Mucosa of descending colon (tissue), 3 donors: ENCODE results near the gene IFNGR1. TPM values are rescaled to one million over a fixed set of nuclear protein-coding genes. Genes with fewer than 3 reads are reported as not detected.
A peak's percentile ranks its signal among the peaks of the same experiment; 100 is the strongest.

Experiments
- ATAC-seq: fragments of 200-7000 bp; cut with Tn5 transposase; one replicate; pipeline ENCODE4 v1.9.1; 2020; ENCODE audit warnings: mild to moderate bottlenecking, moderate library complexity
- DNase-seq, 3 donors: peaks; one replicate each; pipeline ENCODE4 v3.0.0-alpha.2; 2020
- H3K36me3 ChIP-seq: fragments of 200-600 bp; one replicate; pipeline ENCODE4 v1.8.0; 2021; ENCODE audit warnings: low read depth, mild to moderate bottlenecking
- H3K4me1 ChIP-seq: fragments of 200-600 bp; one replicate; pipeline ENCODE4 v1.8.0; 2021; ENCODE audit warnings: low read depth, mild to moderate bottlenecking
- H3K4me3 ChIP-seq: fragments of 200-600 bp; one replicate; pipeline ENCODE4 v1.8.0; 2021; ENCODE audit warnings: mild to moderate bottlenecking
- H3K9me3 ChIP-seq: fragments of 200-600 bp; one replicate; pipeline ENCODE4 v1.8.0; 2021; ENCODE audit warnings: mild to moderate bottlenecking
- CTCF ChIP-seq: fragments of 200-600 bp; IDR thresholded peaks from one replicate; pipeline ENCODE4 v1.8.0; 2022; ENCODE audit warnings: antibody characterized with exemption, mild to moderate bottlenecking
- intact Hi-C, 2 donors: fragments of 100-400 bp; cut with DNase I in 1 of 2; cut with micrococcal nuclease in 1 of 2; formaldehyde crosslinking; loops; one replicate each; pipeline versions ENCODE4 v1.11.0 to v1.11.1; 2022; cut with DNase I, micrococcal nuclease
- long read RNA-seq, 2 donors: library from polyadenylated mRNA; unstranded; transcript quantifications; one replicate each; pipeline ENCODE4 v2.0.0, GENCODE V29; 2019 to 2021
- total RNA-seq, 3 donors: library from RNA; stranded (reverse); fragmentation: NEBNext Ultra II Directional in 2 of 3; extraction: Animal tissue kit (Norgen Biotek cat#: 25700) in 2 of 3; gene quantifications; one replicate each; pipeline versions ENCODE4 v1.2.1 to v1.2.4, GENCODE V29; 2021 to 2023
- donor health status: DM: no; HTN: no; CAD: no; lungs with moderate emphysema.
- donor health status: DM: no; HTN: no; CAD: no.
- donor health status: DM: no; HTN: yes; CAD: no.

IFNGR1 gene
- 100 to 1,000 TPM in 1 of 3 donors, 10 to 100 TPM in 2; 77.1 to 133 (median 97.6) TPM for total RNA-seq
- long read RNA-seq, donor 1, transcript IFNGR1-201 (7 exons, 2,139 nt): major isoform, 147 of 161 reads
- long read RNA-seq, donor 1, partial matches to known transcripts: 5 of 161 reads
- long read RNA-seq, donor 1, other reads (novel, unspliced or antisense): 9 of 161 reads
- long read RNA-seq, donor 2, transcript IFNGR1-201 (7 exons, 2,139 nt): major isoform, 138 of 164 reads
- long read RNA-seq, donor 2, partial matches to known transcripts: 8 of 164 reads
- long read RNA-seq, donor 2, other reads (novel, unspliced or antisense): 15 of 164 reads

GRCh38 chr6:137218917-137219663 is at the start of gene IFNGR1:
IFNGR1 (minus strand) TSS chr6:137219385; CDS start chr6:137219327, 58 bp downstream.
- DNase-seq: peak; percentile 98 to 99 (median 99)
- intact Hi-C loops: no loop called here
- TF ChIP-seq CTCF: no peak
- Histone ChIP-seq H3K9me3 (no peaks in the 10 kb centered on the region), H3K36me3 (no peaks in the 10 kb centered on the region), H3K4me3 (peak within 1 kb of the TSS; percentile 95), H3K4me1 (peaks cover 22% of the 10 kb centered on the region)
- peak; percentile 95 for ATAC-seq

- Histone ChIP-seq H3K9me3 (no peaks in the 10 kb centered on the region), H3K36me3 (no peaks in the 10 kb centered on the region), H3K4me1 (no peaks in the 10 kb centered on the region), H3K4me3 (no peak overlapping the region)
- DNase-seq (no peak), ATAC-seq (no peak)
- TF ChIP-seq CTCF: no peak
- intact Hi-C loops: no loop called here
Measured at GRCh38 chr6:137268911-137269310, 49.7 kb upstream of the IFNGR1 start.

GRCh38 chr6:137266309-137266586 is 47.1 kb upstream of the IFNGR1 start:
- Histone ChIP-seq H3K9me3 (no peaks in the 10 kb centered on the region), H3K4me3 (no peak overlapping the region), H3K4me1 (peaks cover 4% of the 10 kb centered on the region), H3K36me3 (no peaks in the 10 kb centered on the region)
- intact Hi-C loops: no loop called here
- TF ChIP-seq CTCF: no peak
- ATAC-seq (no peak), DNase-seq (no peak)

GRCh38 chr6:137265561-137266308 is 46.5 kb upstream of the IFNGR1 start:
- Histone ChIP-seq H3K4me1 (peaks cover 5% of the 10 kb centered on the region), H3K36me3 (no peaks in the 10 kb centered on the region), H3K4me3 (no peak overlapping the region), H3K9me3 (no peaks in the 10 kb centered on the region)
- no peak for TF ChIP-seq CTCF
- DNase-seq (no peak), ATAC-seq (no peak)
- intact Hi-C loops: no loop called here

GRCh38 chr6:137264311-137265075 is 45.3 kb upstream of the IFNGR1 start:
- ATAC-seq: no peak
- DNase-seq: no peak
- Histone ChIP-seq H3K36me3 (no peaks in the 10 kb centered on the region), H3K9me3 (no peaks in the 10 kb centered on the region), H3K4me3 (no peak overlapping the region), H3K4me1 (peaks cover 9% of the 10 kb centered on the region)
- TF ChIP-seq CTCF: no peak
- intact Hi-C loops: no loop called here
